Measurements from ENCODE around the gene UBXN7.

Gene UBXN7

DNA sequence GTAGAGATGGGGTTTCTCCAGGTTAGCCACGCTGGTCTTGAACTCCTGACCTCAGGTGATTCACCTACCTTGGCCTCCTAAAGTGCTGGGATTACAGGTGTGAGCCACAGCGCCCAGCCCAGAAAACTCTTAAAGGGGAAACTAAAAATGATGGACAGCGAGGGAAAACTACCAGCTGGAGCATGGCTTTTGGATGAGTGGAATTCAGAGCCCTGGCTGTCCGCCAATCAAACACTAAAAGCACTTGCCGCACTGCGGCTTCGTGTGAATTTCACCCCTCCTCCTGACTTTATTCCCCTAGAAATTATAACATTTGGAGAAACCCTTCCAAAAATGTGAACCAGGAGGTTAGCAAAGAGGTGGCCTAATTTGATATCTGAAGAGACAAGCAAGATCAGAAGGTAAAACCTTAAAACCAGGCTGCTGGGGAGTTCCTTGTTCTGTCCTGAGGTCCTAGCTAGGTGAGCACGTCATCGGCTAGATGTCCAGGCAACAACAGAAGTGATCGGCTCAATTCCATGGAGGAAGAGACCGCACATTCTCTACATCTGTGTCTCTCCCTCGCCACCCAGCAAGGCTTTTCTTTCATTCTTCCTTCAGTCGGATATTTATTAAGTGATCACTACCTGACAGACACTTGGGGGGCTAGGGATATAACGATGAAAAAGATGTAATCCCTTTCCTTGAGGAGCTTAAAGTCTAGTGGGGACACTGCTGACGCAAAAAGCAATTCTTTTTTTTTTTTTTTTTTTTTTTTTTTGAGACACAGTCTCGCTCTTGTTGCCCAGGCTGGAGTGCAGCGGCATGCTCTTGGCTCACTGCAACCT, 95.7 kb downstream of the UBXN7 start:
- TF ChIP-seq, protein P1, sequence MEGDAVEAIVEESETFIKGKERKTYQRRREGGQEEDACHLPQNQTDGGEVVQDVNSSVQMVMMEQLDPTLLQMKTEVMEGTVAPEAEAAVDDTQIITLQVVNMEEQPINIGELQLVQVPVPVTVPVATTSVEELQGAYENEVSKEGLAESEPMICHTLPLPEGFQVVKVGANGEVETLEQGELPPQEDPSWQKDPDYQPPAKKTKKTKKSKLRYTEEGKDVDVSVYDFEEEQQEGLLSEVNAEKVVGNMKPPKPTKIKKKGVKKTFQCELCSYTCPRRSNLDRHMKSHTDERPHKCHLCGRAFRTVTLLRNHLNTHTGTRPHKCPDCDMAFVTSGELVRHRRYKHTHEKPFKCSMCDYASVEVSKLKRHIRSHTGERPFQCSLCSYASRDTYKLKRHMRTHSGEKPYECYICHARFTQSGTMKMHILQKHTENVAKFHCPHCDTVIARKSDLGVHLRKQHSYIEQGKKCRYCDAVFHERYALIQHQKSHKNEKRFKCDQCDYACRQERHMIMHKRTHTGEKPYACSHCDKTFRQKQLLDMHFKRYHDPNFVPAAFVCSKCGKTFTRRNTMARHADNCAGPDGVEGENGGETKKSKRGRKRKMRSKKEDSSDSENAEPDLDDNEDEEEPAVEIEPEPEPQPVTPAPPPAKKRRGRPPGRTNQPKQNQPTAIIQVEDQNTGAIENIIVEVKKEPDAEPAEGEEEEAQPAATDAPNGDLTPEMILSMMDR (IDR thresholded peaks at IDR 0.05), result no peak
- no peak overlapping the region for H3K4me3 ChIP-seq (ENCODE audit: low read depth in 1 of 2, low read length in 1 of 2)

DNA sequence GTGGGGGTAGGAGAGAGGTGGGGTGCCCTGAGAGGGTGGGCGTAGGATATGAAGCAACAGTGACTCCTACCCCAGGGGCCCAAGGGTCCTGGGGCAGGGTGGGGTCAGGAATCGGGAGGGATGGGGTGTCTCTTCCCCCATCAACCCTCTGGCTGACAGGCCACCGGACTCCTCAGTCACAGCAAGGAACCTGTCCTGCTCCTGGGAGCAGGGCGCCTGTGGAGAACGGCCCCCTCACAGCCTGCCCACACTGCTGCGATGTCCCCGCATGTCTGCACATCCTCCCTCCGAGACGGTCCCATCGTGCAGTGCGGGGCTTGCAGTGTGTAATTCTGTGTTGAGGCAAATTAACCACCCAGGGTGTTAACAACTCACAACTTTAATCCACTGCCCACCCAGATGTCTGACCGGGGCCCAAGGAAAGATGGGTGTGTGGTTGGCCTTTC, 96.7 kb downstream of the UBXN7 start:
- H3K27me3 ChIP-seq, result no peaks in the 10 kb centered on the region
- no peak overlapping the region for H3K27ac ChIP-seq
- no peaks in the 10 kb centered on the region for H3K9me3 ChIP-seq
- H3K4me1 ChIP-seq (ENCODE audit: control insufficient read depth in 1 of 2, insufficient read depth in 1 of 2, low read depth in 1 of 2, low read length in 1 of 2), result no peaks in the 10 kb centered on the region
- no peak overlapping the region for H3K4me3 ChIP-seq (ENCODE audit: low read depth in 1 of 2, low read length in 1 of 2)
- H3K36me3 ChIP-seq, result no peaks in the 10 kb centered on the region
- TF ChIP-seq, protein P1 (IDR thresholded peaks at IDR 0.05), result no peak

More for the DNA sequence above, 95.7 kb downstream of the UBXN7 start:
- Histone ChIP-seq H3K36me3 (no peaks in the 10 kb centered on the region), H3K27ac (no peak overlapping the region), H3K27me3 (no peaks in the 10 kb centered on the region), H3K4me1 (ENCODE audit: control insufficient read depth in 1 of 2, insufficient read depth in 1 of 2, low read depth in 1 of 2, low read length in 1 of 2) (peaks cover 3 to 6% of the 10 kb centered on the region in 2 experiments), H3K9me3 (no peaks in the 10 kb centered on the region)

DNA sequence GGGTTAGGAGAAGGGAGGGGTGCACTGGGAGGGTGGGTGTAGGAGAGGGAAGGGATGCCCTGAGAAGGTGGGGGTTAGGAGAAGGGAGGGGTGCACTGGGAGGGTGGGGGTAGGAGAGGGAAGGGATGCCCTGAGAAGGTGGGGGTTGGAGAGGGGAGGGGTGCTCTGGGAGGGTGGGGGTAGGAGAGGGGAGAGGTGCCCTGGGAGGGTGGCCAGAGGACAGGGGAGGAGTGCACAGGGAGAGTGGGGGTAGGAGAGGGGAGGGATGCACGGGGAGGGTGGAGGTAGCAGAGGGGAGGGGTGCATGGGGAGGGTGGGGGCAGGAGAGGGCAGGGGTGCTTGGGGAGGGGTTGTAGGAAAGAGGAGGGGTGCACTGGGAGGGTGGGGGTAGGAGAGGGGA, 97.2 kb downstream of the UBXN7 start:
- TF ChIP-seq, protein P1 (IDR thresholded peaks at IDR 0.05), result no peak
- H3K27ac ChIP-seq, result no peak overlapping the region
- no peaks in the 10 kb centered on the region for H3K4me1 ChIP-seq (ENCODE audit: control insufficient read depth in 1 of 2, insufficient read depth in 1 of 2, low read depth in 1 of 2, low read length in 1 of 2)
- H3K9me3 ChIP-seq, result no peaks in the 10 kb centered on the region
- no peaks in the 10 kb centered on the region for H3K36me3 ChIP-seq
- H3K4me3 ChIP-seq (ENCODE audit: low read depth in 1 of 2, low read length in 1 of 2), result no peak overlapping the region
- no peaks in the 10 kb centered on the region for H3K27me3 ChIP-seq

DNA sequence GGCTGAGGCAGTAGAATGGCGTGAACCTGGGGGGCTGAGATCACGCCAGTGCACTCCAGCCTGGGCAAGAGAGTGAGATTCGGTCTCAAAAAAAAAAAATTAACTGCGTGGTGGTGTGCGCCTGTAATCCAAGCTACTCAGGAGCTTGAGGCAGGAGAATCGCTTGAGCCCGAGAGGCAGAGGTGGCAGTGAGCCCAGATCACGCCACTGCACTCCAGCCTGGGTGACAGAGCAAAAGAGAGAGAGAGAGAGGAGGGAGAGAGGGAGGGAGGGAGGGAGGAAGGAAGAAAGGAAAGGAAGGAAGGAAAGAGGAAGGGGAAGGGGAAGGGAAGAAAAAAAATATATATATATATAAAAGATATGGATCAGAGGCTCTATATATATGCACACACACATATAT, 100.1 kb downstream of the UBXN7 start:
- Histone ChIP-seq H3K27ac (no peak overlapping the region), H3K4me1 (ENCODE audit: control insufficient read depth in 1 of 2, insufficient read depth in 1 of 2, low read depth in 1 of 2, low read length in 1 of 2) (no peaks in the 10 kb centered on the region), H3K4me3 (ENCODE audit: low read depth in 1 of 2, low read length in 1 of 2) (no peak overlapping the region), H3K27me3 (no peaks in the 10 kb centered on the region), H3K9me3 (no peaks in the 10 kb centered on the region), H3K36me3 (no peaks in the 10 kb centered on the region)
- TF ChIP-seq, protein P1 (IDR thresholded peaks at IDR 0.05), result no peak

DNA sequence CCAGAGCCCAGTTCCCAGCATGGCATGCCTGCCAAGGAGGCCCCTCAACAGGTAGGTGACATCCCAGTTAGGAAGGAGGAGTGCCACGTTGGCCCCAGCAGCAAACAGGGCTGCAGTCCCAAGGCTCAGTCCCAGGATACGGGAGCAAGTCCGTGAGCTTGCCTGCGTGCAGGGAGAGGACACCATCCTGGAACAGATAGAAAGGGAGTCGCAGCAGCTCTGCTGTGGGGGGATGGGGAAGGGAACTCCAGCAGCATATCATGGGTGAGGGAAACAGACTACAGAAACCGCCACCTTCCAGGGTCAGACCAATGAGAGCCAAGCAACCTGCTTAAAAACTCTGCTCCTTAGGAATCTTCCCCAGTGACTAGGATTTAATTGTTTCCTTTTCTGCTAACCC, 104.8 kb downstream of the UBXN7 start:
- no peak overlapping the region for H3K4me3 ChIP-seq (ENCODE audit: low read depth in 1 of 2, low read length in 1 of 2)
- H3K36me3 ChIP-seq, result no peaks in the 10 kb centered on the region
- TF ChIP-seq, protein P1 (IDR thresholded peaks at IDR 0.05), result no peak
- H3K9me3 ChIP-seq, result no peaks in the 10 kb centered on the region
- no peaks in the 10 kb centered on the region for H3K27me3 ChIP-seq
- no peaks in the 10 kb centered on the region for H3K4me1 ChIP-seq (ENCODE audit: control insufficient read depth in 1 of 2, insufficient read depth in 1 of 2, low read depth in 1 of 2, low read length in 1 of 2)
- H3K27ac ChIP-seq, result no peak overlapping the region
